GM12892 (cell line): Measurements from ENCODE around the gene ANTXRL.

Source experiments
- POLR2A ChIP-seq: IDR thresholded peaks from 2 replicates; pipeline ENCODE4 v1.6.1; 2011; ENCODE audit warnings: low read depth, low read length, control low read depth
- POLR2AphosphoS5 ChIP-seq: IDR thresholded peaks from 2 replicates; pipeline ENCODE4 v1.6.1; 2011; ENCODE audit warnings: low read depth, low read length, control low read depth
- TAF1 ChIP-seq: IDR thresholded peaks from 2 replicates; pipeline ENCODE4 v1.6.1; 2011; ENCODE audit warnings: low read depth, mild to moderate bottlenecking, control low read depth, low read length, borderline replicate concordance

- TF ChIP-seq TAF1 (no peak), POLR2A (no peak), POLR2AphosphoS5 (no peak)
These were observed 1.5 kb upstream of the ANTXRL start for GRCh38 chr10:46285300-46285699.
